Panc1 (cell line): Measurements from ENCODE around the gene DAND5. TPM values are rescaled to one million over a fixed set of nuclear protein-coding genes. Genes with fewer than 3 reads are reported as not detected.

ENCODE experiments used
- ATAC-seq: fragments of 200-7000 bp; cut with Tn5 transposase; 2 replicates; pipeline ENCODE4 v1.9.1; 2020; ENCODE audit warnings: mild to moderate bottlenecking, moderate library complexity
- BruUV-seq: library from RNA; stranded (reverse); fragments of 400-500 nt; replicated peaks from 2 replicates; lab custom pipeline; 2021; lab: Mats Ljungman, UMichigan
- CTCF ChIA-PET: fragments of 300-600 bp; sonication (Branson Sonifier 250); formaldehyde crosslinking; loops from one replicate; lab custom pipeline; 2022; ENCODE audit warnings: antibody characterized with exemption; lab: Charles Lee
- POLR2A ChIA-PET: fragments of 300-600 bp; sonication (Branson Sonifier 250); formaldehyde crosslinking; loops from one replicate; lab custom pipeline; 2022; ENCODE audit warnings: antibody characterized with exemption; lab: Charles Lee
- DNase-seq: peaks from one replicate; pipeline ENCODE4 v3.0.0-alpha.2; 2010; ENCODE audit warnings: low read depth, low spot score
- H3K27ac ChIP-seq: 2 replicates; pipeline ENCODE4 v1.5.1; 2011; ENCODE audit warnings: mild to moderate bottlenecking, low read length, inconsistent platforms
- H3K27me3 ChIP-seq: fragments of 200-500 bp; sonication (Bioruptor generic); 2 replicates; pipeline ENCODE4 v1.6.0; 2014; ENCODE audit warnings: low read length, inconsistent platforms; ENCODE audit not compliant: control insufficient read depth, insufficient read depth
- H3K36me3 ChIP-seq: fragments of 200-500 bp; sonication (Bioruptor generic); 2 replicates; pipeline ENCODE4 v1.5.1; 2014; ENCODE audit warnings: inconsistent platforms, mild to moderate bottlenecking, low read length, moderate library complexity; ENCODE audit not compliant: control insufficient read depth, insufficient read depth
- H3K4me1 ChIP-seq: 2 replicates; pipeline ENCODE4 v1.5.1; 2011; ENCODE audit warnings: inconsistent platforms, mild to moderate bottlenecking, low read length, moderate library complexity; ENCODE audit not compliant: control insufficient read depth, insufficient read depth
- H3K4me3 ChIP-seq, 2 experiments: 2 replicates each; pipeline ENCODE4 v1.5.1; 2011 to 2012; ENCODE audit warnings: low read depth in 2 of 2, low read length in 2 of 2, mild to moderate bottlenecking in 2 of 2, inconsistent platforms in 1 of 2, moderate library complexity in 1 of 2
- H3K9me3 ChIP-seq: fragments of 200-500 bp; sonication (Bioruptor generic); 2 replicates; pipeline ENCODE4 v1.5.1; 2014; ENCODE audit warnings: low read depth, mild to moderate bottlenecking, inconsistent platforms, low read length, moderate library complexity; ENCODE audit not compliant: control insufficient read depth, insufficient read depth
- POLR2AphosphoS5 ChIP-seq: IDR thresholded peaks from 2 replicates; pipeline ENCODE4 v1.6.1; 2012; ENCODE audit warnings: mild to moderate bottlenecking, low read depth, low read length, moderate library complexity
- REST ChIP-seq, 2 experiments: IDR thresholded peaks; 2 replicates each; pipeline ENCODE4 v1.6.1; 2011 to 2012; ENCODE audit warnings: low read depth in 2 of 2, control low read depth in 1 of 2, low read length in 1 of 2, mild to moderate bottlenecking in 1 of 2, moderate library complexity in 1 of 2; ENCODE audit not compliant: insufficient read depth in 1 of 2
- SIN3A ChIP-seq: IDR thresholded peaks from 2 replicates; pipeline ENCODE4 v1.6.1; 2012; ENCODE audit warnings: low read depth, mild to moderate bottlenecking, low read length, moderate library complexity, borderline replicate concordance; ENCODE audit not compliant: insufficient read depth
- TCF7L2 ChIP-seq: IDR thresholded peaks from 2 replicates; pipeline ENCODE4 v1.6.1; 2011; ENCODE audit warnings: mild to moderate bottlenecking, low read depth, low read length, inconsistent platforms
- in situ Hi-C: cut with HindIII; loops from 2 replicates; pipeline ENCODE4 v1.10.0; 2016; ENCODE audit warnings: low sequenced_read_pairs, low pct_unique_long_range_greater_than_20kb
- intact Hi-C: fragments of 100-400 bp; cut with micrococcal nuclease; formaldehyde crosslinking; loops from one replicate; pipeline ENCODE4 v1.10.0; 2022; ENCODE audit not compliant: unreplicated experiment
- total RNA-seq: library from RNA; stranded (reverse); gene quantifications from one replicate; pipeline ENCODE4 v1.2.1, GENCODE V29; 2021; ENCODE audit not compliant: unreplicated experiment

Gene DAND5
- total RNA-seq, 1 experiment from 2014 or later, result 0.54 TPM

GRCh38 chr19:13001166-13001501 is 31.8 kb downstream of the DAND5 start:
- intact Hi-C loops, result no loop called here
- no peak overlapping the region for H3K4me3 ChIP-seq
- POLR2A ChIA-PET, result no interaction called here
- no peak for TF ChIP-seq SIN3A
- no peak for TF ChIP-seq POLR2AphosphoS5
- no peaks in the 10 kb centered on the region for H3K9me3 ChIP-seq
- BruUV-seq, result no TSS peak
- CTCF ChIA-PET, result no interaction called here
- no peaks in the 10 kb centered on the region for H3K27me3 ChIP-seq
- ATAC-seq, result no peak
- no peaks in the 10 kb centered on the region for H3K36me3 ChIP-seq
- H3K4me1 ChIP-seq, result peaks cover 34% of the 10 kb centered on the region
- no peak overlapping the region for H3K27ac ChIP-seq
- in situ Hi-C loops, result no loop called here
- DNase-seq, result no peak

- TF ChIP-seq REST (IDR thresholded peaks at IDR 0.05; ENCODE audit: insufficient read depth in 1 of 2, low read depth in 2 of 2, low read length in 1 of 2), result no peak
- TF ChIP-seq POLR2AphosphoS5, result no peak
- no peak for TF ChIP-seq TCF7L2
- CTCF ChIA-PET, result no interaction called here
- intact Hi-C loops, result no loop called here
- H3K4me1 ChIP-seq, result peaks cover 39% of the 10 kb centered on the region
- no peaks in the 10 kb centered on the region for H3K9me3 ChIP-seq
- no peaks in the 10 kb centered on the region for H3K27me3 ChIP-seq
- no peak for DNase-seq
- BruUV-seq, result no TSS peak
- in situ Hi-C loops, result no loop called here
- POLR2A ChIA-PET, result interaction anchor here (0.7 kb wide), 1 partner anchor 41 kb away, joined by 19 read pairs; no protein-coding TSS in a partner anchor
- no peak overlapping the region for H3K27ac ChIP-seq
- no peak for ATAC-seq
- no peaks in the 10 kb centered on the region for H3K36me3 ChIP-seq
- no peak overlapping the region for H3K4me3 ChIP-seq
These were observed 32.3 kb downstream of the DAND5 start for GRCh38 chr19:13001502-13002165.

- Histone ChIP-seq H3K4me3 (no peak overlapping the region), H3K27ac (no peak overlapping the region), H3K36me3 (no peaks in the 10 kb centered on the region), H3K4me1 (peaks cover 41% of the 10 kb centered on the region), H3K27me3 (no peaks in the 10 kb centered on the region), H3K9me3 (no peaks in the 10 kb centered on the region)
- DNase-seq (no peak), ATAC-seq (no peak)
- no peak for TF ChIP-seq REST (IDR thresholded peaks at IDR 0.05; ENCODE audit: insufficient read depth in 1 of 2, low read depth in 2 of 2, low read length in 1 of 2)
- TF ChIP-seq POLR2AphosphoS5, result no peak
- no peak for TF ChIP-seq TCF7L2
- intact Hi-C loops (no loop called here), in situ Hi-C loops (no loop called here)
- BruUV-seq, result no TSS peak
- CTCF ChIA-PET, result no interaction called here
- POLR2A ChIA-PET, result interaction anchor here (0.7 kb wide), 1 partner anchor 41 kb away, joined by 19 read pairs; no protein-coding TSS in a partner anchor
These were observed 33.0 kb downstream of the DAND5 start for GRCh38 chr19:13002166-13002898.
